SIG-M5 treated with dmso at 0.1 percent for 504 hours (cell line): ENCODE measurements around the gene CYP2W1.
"Not testable (repeated sequence)": the region's sequence is repeated elsewhere in the genome, so short reads cannot be mapped to it uniquely, and the experiment has no call there.

ENCODE experiments used
- DNase-seq: peaks from one replicate; lab custom pipeline; 2025; ENCODE audit not compliant: unreplicated experiment; lab: John Stamatoyannopoulos, UW

CYP2W1 gene, protein sequence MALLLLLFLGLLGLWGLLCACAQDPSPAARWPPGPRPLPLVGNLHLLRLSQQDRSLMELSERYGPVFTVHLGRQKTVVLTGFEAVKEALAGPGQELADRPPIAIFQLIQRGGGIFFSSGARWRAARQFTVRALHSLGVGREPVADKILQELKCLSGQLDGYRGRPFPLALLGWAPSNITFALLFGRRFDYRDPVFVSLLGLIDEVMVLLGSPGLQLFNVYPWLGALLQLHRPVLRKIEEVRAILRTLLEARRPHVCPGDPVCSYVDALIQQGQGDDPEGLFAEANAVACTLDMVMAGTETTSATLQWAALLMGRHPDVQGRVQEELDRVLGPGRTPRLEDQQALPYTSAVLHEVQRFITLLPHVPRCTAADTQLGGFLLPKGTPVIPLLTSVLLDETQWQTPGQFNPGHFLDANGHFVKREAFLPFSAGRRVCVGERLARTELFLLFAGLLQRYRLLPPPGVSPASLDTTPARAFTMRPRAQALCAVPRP

DNA sequence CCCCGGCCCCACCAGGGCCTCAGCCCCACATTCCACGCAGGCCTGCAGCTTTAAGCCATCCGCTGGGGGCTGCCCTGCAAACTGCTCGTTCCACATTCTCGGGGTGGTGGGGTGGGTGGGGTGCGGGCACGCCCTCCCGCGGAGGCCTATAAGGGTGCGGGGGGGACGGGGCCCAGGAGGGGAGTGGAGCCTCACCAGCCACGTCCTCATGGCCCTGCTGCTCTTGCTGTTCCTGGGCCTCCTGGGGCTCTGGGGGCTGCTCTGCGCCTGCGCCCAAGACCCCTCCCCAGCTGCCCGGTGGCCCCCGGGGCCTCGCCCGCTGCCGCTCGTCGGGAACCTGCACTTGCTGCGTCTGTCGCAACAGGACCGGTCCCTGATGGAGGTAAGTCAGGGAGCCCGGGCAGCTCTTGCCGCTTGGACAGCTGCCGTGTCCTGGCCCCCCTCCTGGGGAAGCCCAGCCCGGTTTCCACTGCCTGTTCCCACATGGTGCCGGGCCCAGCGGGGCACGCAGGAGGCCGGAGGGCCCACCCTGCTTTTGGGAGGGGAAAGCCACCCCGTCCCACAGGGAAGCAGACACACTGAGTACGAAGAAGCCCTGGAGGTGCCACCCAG, at the start of gene CYP2W1:
TSS of gene CYP2W1 (plus strand) at position 178 of the 612 bp plus-strand sequence. CDS start at position 209, 31 bp downstream.
- no peak for DNase-seq

DNA sequence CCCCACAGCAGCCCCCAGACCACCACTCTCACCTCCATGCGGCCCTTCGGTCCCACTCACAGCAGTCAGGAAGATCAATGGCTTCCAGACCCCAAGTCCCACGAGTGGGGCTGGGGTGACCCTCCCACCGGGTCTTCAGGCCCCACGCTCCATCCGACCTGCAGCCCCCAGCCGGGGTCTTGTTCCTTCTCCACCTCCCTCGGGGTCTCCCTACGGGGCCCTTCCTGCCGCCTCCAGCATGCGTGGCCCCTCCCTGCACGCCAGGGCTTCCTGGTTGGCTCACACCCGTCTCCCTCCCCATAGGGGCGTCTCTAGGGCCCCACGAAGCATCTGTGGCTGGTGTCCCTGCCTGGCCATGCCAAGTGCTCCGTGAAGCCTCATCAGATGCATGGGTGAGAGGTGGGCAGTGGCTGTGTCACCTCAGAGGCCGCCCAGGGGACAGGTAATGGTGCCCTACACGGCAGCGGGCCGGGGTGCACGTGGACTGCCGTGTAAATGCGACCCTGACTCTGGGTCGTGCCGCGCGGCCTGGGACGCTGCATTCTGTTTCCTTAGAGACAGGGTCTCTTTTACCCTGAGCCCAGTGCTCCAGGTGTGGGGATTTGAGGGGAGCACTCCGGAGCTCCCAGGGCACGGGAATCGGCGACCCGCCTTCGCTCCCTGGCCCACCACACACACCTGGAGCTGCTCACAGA, 48.4 kb upstream of the CYP2W1 start:
- DNase-seq = no peak

DNA sequence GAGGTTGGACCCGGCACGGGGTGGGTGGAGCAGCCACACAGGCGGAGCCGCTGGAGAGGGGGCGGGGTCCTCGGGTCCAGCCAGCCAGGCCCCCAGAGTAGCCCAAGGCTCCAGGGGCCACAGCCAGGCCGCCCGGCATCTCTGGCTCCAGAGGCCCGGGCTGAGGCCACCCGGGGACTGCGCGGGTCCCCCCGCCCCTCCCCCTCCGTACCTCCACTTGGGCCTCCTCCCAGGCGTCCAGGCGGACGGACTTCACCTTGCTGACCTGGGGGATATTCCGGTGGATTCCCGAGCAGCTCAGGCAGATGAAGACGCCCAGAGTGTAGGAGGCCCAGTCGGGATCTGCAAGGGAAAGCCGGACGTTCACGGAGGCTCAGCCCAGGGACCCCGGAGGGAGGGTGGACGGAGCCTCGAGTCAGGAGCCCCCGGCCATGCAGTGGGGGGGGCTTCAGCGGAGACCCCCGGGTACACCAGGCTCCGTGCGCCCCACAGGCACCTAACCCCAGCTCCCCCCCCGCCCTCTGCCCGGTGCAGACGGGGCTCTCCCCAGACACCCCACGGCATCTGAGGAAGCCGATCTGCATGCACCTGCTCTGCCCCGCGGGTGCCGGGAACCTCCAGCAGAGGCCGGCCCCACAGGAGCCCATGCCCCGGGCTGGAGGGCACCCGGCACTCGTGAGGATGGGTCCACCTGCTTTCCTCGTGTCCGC, 47.7 kb upstream of the CYP2W1 start:
- no peak for DNase-seq

DNA sequence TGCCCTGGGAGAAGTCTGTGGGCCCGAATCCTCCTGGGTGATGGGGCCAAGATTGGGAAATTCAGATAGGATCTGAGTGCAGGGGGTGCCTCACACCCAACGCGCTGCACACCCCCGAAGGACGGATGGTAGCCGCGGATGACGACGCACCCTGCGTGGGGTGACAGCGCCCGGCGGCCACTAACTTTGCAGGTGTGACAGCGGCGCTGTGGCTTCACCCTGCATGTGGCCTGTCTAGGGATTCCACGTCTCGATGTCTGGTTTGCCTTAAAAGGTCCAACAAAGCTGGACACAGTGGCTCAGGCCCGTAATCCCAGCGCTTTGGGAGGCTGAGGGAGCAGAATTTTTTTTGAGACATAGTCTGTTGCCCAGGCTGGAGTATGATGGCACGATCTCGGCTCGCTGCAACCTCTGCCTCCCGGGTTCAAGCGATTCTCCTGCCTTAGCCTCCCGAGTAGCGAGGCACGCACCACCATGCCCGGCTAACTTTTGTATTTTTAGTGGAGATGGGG, 47.1 kb upstream of the CYP2W1 start:
- no peak for DNase-seq

DNA sequence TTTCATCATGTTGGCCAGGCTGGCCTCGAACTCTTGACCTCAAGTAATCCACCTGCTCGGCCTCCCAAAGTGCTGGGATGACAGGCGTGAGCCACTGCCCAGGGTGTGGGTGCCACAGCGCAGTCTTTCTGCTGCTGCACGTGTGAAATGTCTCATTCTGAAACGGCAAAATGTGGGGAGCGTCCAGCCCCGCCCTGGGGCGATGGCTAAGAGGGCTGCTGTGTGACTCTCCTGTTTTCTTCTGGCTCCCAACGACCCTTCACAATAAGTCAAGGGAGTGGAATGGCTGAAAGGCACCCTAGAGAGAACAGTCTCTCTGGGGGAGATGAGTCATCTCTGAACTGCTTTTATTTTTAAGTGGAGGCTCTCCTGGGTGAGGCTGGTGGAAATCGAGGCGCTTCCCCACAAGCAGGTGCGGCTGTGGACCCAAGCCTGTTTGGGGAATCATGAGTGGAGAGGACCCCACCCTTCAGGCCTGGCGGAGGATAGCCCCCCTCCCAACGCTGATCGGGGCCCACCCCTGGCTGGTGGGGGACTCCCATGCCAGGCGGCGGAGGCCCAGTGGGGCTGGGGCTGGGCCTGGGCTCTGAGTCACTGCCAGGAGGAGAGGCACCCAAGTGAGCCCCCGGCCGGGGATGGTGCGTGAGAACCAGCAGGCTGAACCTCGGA, 46.5 kb upstream of the CYP2W1 start:
- DNase-seq = peak; percentile 48

DNA sequence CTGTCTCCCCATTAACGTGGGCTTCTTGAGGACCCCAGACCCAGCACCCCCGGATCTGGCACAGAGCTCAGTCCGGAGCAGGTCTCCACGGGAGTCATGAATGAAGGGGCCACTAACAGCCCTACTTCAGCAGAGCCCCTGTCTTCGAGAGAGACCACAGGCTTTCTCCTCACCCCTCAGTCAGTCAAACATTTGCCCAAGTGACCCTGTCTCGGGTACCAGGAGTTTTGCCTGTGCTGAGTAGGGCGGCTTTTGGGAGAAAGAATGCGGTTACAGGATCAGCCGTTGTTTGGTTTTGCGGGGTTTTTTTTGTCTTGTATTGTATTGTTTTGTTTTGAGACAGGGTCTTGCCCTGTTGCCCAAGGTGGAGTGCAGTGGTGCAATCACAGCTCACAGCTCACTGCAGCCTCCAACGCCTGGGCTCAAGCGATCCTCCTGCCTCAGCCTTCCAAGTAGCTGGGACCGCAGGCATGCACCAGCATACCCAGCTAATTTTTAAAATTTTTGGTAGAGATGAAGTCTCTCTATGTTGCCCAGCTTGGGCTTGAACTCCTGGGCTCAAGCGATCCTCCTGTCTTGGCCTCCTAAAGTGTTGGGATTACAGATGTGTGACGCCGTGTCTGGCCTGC, 45.0 kb upstream of the CYP2W1 start:
- no peak for DNase-seq

DNA sequence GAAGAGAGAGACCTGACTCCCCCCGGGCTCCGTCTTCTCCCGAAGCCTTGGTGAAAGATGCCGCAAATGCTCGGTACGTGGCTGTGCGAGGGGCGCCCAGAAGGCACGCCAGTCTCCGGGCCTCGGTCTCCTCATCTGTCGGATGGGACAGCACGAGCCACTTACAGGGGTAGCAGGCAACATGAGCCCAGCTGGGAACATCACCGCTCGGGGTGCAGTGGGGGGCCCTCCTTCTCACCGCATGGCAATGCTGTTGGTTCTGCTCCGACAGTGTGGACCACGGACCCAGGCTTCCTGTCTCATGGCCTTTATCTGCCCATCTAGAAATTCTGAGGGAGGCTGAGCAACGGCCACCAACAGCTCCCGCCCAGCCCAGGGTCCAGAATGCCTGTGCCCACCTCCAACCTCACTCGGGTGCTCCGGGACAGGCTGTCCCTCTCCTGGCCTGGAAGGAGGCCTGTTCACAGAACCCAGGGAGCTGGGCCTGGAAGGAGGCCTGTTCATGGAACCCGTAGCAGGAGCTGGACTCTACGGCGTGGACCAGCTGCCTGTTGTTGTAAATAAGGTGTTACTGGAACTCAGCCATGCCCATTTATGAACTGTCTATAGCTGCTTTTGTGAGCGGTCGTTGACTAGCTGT, 44.3 kb upstream of the CYP2W1 start:
- no peak for DNase-seq

DNA sequence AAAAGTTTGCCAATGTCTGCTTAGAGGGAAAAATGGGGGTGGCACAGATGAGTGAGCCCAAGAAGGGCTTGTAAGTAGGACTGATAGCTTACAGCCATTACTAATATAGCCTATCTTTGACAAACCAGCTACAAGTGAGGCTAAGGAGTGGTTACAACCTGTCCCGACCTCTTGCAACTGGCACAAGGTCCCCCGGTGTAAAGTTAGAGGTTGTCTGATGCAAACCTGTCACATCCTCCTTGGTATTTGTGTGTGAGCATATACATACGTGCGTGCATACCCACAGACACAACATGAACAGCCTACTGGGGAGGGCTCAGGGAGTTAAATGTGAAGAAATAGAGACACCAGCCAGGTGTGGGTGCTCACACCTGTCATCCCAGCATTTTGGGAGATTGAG, 43.1 kb upstream of the CYP2W1 start:
- no peak for DNase-seq

DNA sequence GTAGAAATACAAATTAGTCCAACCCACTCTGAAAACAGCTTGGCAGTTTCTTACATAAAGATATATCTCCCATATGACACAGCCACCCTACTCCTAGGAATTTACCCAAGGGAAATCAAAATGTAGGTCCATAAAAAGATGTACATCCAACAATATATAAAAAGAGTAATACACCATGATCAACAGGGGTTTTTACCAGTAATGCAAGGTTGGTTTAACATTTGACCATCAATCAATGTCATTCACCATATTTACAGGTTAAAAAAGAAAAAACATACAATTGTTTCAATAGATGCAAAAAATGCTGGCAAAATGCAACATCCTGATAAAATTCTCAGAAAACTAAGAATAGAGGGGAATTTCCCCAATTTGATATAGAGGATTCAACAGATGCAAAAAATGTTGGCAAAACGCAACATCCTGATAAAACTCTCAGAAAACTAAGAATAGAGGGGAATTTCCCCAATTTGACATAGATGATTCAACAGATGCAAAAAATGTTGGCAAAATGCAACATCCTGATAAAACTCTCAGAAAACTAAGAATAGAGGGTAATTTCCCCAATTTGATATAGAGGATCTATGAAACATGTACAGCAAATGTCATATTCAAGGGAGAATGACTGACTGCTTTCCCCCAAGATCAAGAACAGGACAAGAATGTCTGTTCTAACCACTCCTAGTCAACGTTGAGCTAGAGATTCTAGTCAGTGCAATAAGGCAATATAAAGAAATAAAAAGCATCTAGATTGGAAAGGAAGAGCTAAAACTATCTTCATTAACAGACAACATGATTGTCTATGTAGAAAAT, 42.2 kb upstream of the CYP2W1 start:
- DNase-seq = no peak

DNA sequence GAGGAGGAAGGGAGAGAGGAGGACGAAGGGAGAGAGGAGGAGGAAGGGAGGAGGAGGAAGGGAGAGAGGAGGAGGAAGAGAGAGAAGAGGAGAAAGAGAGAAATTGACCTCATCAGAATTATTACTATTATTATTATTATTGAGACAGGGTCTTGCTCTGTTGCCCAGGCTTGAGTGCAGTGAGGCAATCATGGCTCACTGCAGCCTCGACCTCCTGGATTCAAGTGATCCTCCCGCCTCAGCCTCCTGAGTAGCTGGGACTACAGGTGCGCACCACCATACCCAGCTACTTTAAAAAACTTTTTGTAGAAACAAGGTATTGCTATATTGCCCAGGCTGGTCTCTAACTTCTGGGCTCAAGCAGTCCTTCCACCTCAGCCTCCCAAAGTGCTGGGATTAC, 39.2 kb upstream of the CYP2W1 start:
- not testable (repeated sequence) for DNase-seq

DNA sequence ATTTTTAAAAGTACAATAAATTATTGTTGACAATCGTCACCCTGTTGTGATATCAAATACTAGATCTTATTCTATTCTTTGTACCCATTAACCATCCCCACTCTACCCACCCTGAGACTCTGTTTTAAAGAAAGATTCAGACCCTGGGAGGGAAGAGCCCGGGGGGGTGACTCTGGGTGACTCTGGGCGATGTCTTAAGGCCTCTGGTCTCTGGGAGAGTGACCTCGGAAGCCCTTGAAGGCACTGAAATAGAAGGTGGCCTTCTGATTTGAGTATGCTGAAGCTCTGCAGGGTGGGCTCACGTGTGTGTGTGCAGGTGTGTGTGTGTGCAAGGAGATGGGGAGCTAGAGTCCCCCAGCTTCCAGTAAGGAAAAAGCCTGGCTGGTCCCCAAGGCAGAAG, 38.2 kb upstream of the CYP2W1 start:
- no peak for DNase-seq

DNA sequence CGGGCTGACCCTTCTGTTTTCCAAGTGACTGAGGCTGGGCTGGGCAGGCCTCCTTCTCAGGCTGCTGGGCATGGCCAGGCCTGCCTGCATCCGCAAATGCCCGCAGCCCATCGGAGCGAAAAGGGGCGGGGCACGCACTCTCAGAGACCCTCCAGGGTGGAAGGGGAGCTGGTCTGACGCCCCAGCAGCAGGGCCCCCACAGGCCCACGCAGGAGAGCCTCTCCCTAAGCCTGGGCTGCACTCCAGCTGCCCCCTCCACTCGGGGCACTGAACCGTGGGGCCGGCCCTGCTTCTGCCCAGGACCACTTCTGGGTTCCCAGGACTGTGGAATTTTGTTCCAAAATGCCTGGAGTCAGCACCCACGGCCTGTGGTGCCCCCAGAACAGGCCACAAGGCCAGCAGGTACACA, 37.8 kb upstream of the CYP2W1 start:
- DNase-seq = no peak

DNA sequence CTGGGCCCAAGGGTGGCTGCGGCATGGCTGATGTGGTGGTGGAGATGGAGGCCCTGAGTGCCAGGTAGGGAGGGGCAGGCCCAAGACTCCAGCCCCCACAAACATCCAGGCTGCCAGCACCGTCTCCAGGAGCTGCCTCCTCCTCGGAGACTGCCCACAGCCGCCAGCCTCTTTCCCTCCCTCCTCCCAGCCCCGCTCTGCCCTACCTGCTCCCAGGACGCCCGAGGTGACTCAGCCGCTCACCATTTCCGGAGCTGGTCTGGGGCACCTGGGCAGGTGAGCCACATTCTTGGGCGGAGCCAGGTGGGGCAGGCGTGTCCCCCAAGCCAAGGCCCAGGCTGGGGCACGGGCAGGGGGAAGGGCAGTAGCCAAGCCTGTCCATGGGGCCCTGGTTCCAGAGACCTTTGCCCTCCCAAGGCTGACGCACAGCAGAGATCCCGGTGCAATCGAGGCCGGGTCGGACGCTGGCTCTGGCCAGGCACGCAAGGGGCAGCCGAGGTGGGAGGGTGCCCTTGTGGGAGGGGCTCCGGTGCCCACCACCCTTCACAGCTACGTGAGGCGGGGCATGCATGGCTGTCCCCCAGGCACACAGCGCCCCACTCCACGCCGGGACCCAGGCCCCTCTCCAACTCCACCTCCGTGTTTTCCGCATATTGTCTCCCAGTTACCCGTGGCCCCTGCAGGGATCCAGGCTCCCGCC, 37.3 kb upstream of the CYP2W1 start:
- DNase-seq = peak; percentile 62

DNA sequence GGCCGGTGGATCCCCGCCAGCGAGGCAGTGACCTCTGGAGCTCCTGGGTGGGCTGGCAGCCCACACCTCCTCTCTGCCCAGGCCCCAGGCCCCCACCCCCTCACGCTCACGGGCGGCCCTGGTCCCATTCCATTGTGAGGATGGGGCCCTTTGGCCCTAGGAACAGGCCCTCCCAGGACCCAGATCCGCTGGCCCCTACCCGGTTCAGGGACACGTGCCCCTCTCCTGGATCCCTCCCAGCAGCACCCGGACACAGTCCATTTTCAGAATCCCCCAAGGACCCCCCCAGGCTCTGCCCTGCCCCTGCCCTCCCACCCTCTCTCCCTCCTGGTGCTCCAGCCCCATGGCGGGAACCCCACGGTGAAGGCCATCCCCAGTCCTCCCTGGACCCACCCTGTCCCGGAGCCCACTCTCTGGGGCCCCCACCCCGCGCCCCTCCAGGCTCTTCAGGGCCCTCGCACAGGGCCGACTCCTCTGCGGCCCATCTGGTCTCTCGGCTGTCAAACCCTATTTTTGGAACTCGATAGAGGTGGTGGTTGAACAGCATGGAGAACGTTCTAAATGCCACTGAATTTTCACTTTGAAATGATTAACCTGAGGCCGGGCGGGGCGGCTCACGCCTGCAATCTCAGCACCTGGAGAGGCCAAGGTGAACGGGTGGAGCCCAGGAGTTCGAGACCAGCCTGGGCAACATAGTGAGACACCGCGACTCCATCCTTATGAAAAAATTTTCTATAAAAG, 36.6 kb upstream of the CYP2W1 start:
- no peak for DNase-seq

DNA sequence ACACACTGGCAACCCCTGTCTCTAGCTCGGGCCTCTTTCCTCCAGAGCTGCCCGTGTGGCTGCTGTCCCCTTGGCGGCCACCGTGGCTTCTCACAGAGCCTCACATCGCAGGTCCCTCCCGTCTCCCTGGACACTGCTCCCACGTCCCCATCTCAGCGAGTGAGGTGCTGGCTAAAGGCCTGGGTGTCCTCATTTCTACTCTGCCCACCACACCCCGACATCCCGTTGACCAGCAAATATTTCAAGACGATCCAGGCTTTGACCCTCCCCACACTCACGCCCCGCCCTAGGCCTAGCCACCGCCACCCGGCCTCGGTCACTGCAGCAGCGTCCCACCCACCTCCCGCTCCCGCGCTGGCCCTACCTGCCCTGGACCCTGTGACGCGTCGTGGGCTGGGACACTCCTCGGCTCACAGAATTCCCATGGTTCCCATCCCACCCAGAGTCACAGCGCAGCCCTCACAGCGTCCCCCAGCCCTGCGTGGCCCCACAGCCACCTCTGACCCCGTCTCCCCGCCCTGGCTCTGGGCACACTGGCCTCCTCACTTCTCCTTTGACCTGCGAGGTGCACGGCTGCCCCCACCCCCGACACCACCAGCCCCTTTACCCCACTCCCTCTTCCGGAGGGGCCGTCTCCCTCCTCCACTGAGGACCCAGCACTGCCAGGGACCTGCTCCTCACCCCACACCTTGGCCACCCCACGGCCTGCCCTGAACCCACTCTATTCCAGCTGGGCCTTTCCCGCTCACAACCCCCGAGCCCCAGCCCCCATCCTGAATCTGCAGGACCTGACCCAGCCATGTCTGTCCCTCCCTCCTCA, 35.4 kb upstream of the CYP2W1 start:
- DNase-seq = no peak
